NB4 (cell line): Measurements from ENCODE around the gene SRPX2.

ENCODE experiments used
- DNase-seq: peaks from one replicate; pipeline ENCODE4 v3.0.0; 2010; ENCODE audit warnings: low read depth
- H3K4me3 ChIP-seq: one replicate; pipeline ENCODE4 v1.5.1; 2011; ENCODE audit warnings: mild to moderate bottlenecking, low read depth, low read length, moderate library complexity
- MYC ChIP-seq: IDR thresholded peaks from 2 replicates; pipeline ENCODE4 v1.6.1; 2011; ENCODE audit warnings: low read depth, low read length
- POLR2A ChIP-seq: IDR thresholded peaks from 2 replicates; pipeline ENCODE4 v1.6.1; 2011; ENCODE audit warnings: mild to moderate bottlenecking; ENCODE audit not compliant: insufficient read length; ENCODE audit errors: extremely low read depth
- TF ChIP-seq, protein P1 (sequence below): IDR thresholded peaks from one replicate; pipeline ENCODE4 v1.5.1; 2012; ENCODE audit warnings: low read depth, low read length
- TF ChIP-seq, protein P2 (sequence below): IDR thresholded peaks from 2 replicates; pipeline ENCODE4 v1.6.1; 2011; ENCODE audit warnings: low read depth, low read length

The SRPX2 gene

GRCh38 chrX:100685284-100685996, 41.4 kb downstream of the SRPX2 start:
- peak; percentile 73 for DNase-seq
- TF ChIP-seq, protein P1, sequence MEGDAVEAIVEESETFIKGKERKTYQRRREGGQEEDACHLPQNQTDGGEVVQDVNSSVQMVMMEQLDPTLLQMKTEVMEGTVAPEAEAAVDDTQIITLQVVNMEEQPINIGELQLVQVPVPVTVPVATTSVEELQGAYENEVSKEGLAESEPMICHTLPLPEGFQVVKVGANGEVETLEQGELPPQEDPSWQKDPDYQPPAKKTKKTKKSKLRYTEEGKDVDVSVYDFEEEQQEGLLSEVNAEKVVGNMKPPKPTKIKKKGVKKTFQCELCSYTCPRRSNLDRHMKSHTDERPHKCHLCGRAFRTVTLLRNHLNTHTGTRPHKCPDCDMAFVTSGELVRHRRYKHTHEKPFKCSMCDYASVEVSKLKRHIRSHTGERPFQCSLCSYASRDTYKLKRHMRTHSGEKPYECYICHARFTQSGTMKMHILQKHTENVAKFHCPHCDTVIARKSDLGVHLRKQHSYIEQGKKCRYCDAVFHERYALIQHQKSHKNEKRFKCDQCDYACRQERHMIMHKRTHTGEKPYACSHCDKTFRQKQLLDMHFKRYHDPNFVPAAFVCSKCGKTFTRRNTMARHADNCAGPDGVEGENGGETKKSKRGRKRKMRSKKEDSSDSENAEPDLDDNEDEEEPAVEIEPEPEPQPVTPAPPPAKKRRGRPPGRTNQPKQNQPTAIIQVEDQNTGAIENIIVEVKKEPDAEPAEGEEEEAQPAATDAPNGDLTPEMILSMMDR: peak; percentile 71
- no peak for TF ChIP-seq MYC
- no peak overlapping the region for H3K4me3 ChIP-seq

DNA sequence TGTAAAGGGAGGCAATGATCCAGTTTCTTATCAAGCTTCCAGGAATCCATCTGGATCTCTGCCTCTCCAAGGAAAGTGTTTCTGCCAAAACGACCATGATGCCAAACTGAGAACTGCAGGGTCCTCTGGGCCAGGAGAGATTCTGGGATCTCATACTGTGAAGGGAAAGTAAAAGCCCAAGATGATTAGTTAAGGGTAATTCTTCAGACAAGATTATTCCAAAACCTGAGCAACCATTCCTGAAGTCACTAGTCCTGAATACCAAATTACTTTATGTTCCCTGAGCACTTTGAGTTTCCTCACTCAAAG, 42.0 kb downstream of the SRPX2 start:
- no peak overlapping the region for H3K4me3 ChIP-seq

GRCh38 chrX:100687128-100687527, 43.1 kb downstream of the SRPX2 start:
- no peak for TF ChIP-seq POLR2A
- TF ChIP-seq, protein P2, sequence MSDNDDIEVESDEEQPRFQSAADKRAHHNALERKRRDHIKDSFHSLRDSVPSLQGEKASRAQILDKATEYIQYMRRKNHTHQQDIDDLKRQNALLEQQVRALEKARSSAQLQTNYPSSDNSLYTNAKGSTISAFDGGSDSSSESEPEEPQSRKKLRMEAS: no peak
- TF ChIP-seq MYC: no peak
- TF ChIP-seq, protein P1: no peak
- peak; percentile 10 for DNase-seq
- no peak overlapping the region for H3K4me3 ChIP-seq

More for the DNA sequence above, 42.0 kb downstream of the SRPX2 start:
- no peak for TF ChIP-seq MYC
- no peak for DNase-seq

GRCh38 chrX:100687546-100687945, 43.5 kb downstream of the SRPX2 start:
- H3K4me3 ChIP-seq: no peak overlapping the region
- no peak for TF ChIP-seq MYC
- no peak for TF ChIP-seq POLR2A
- TF ChIP-seq, protein P2: no peak
- TF ChIP-seq, protein P1: no peak
- DNase-seq: no peak

DNA sequence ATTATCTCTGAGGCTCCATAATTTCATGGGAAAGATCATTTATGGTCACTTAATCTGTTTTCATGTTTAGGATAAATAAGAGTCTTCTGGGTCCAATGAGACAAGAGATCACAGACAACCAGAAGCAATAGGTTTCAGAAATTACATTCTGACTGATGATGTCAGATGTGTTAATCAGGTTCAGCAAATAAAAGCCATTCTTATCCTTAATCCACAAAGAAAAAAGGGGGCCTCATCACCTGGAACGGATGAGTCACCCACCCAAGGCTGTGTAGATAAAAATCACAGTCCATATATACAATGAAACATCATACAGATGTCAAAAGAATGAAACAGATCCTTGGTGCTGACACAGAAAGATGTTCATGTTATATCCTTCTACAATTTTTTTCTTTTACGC, 51.3 kb downstream of the SRPX2 start:
- no peak for TF ChIP-seq MYC
- TF ChIP-seq, protein P2: no peak
- TF ChIP-seq, protein P1: no peak
- TF ChIP-seq POLR2A: no peak
- no peak overlapping the region for H3K4me3 ChIP-seq
- DNase-seq: no peak

DNA sequence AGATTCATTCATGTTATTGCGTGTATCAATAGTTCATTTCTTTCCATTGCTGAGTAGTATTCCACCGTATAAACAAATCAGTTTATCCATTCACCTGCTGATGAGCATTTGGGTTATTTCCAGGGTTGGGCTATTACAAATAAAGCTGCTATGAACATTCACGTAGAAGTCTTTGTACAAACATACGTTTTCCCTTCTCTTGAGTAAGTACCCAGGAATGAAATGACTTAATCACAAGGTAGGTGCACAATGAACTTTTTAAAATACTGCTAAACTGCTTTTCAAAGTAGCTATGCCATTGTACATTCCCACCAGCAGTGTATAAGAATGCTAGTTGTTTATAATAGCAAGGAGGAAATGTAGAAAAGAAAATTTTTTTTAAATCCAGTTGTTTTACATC, 52.0 kb downstream of the SRPX2 start:
- no peak overlapping the region for H3K4me3 ChIP-seq
- DNase-seq: no peak
- TF ChIP-seq POLR2A: no peak
- TF ChIP-seq, protein P1: no peak
- TF ChIP-seq, protein P2: no peak
- TF ChIP-seq MYC: no peak
